Liver (tissue), 9 donors: ENCODE measurements around the gene KLF13. TPM values are rescaled to one million over a fixed set of nuclear protein-coding genes. Genes with fewer than 3 reads are reported as not detected.

Experiments
- DNase-seq: peaks from one replicate; pipeline ENCODE4 v3.0.0-alpha.2; 2017; ENCODE audit warnings: low spot score
- H3K27ac ChIP-seq, 2 donors: one replicate each; pipeline ENCODE4 v1.7.0; 2013; ENCODE audit warnings: inconsistent platforms in 2 of 2, low read length in 2 of 2, control low read depth in 1 of 2, low read depth in 1 of 2, mild to moderate bottlenecking in 1 of 2
- H3K27me3 ChIP-seq, 4 donors: one replicate each; pipeline versions ENCODE4 v1.6.1 to v1.7.0; 2013; ENCODE audit warnings: low read length in 3 of 4, inconsistent platforms in 1 of 4, mild to moderate bottlenecking in 1 of 4, moderate library complexity in 1 of 4; ENCODE audit not compliant: control insufficient read depth in 4 of 4, insufficient read depth in 4 of 4
- H3K36me3 ChIP-seq, 4 donors: one replicate each; pipeline versions ENCODE4 v1.6.1 to v1.7.0; 2013; ENCODE audit warnings: low read length in 3 of 4, mild to moderate bottlenecking in 3 of 4, low read depth in 1 of 4, moderate library complexity in 1 of 4; ENCODE audit not compliant: control insufficient read depth in 4 of 4, insufficient read depth in 3 of 4
- H3K4me1 ChIP-seq, 4 donors: one replicate each; pipeline versions ENCODE4 v1.6.1 to v1.7.0; 2013; ENCODE audit warnings: low read length in 3 of 4, mild to moderate bottlenecking in 3 of 4, moderate library complexity in 1 of 4; ENCODE audit not compliant: control insufficient read depth in 4 of 4, insufficient read depth in 4 of 4
- H3K4me3 ChIP-seq, 3 donors: one replicate each; pipeline versions ENCODE4 v1.6.1 to v1.7.0; 2013; ENCODE audit warnings: low read length in 3 of 3, control low read depth in 1 of 3, low read depth in 1 of 3, mild to moderate bottlenecking in 1 of 3
- H3K9ac ChIP-seq, 2 donors: one replicate each; pipeline ENCODE4 v1.7.0; 2013; ENCODE audit warnings: low read length in 2 of 2, mild to moderate bottlenecking in 2 of 2, moderate library complexity in 2 of 2, control low read depth in 1 of 2, low read depth in 1 of 2
- H3K9me3 ChIP-seq, 4 donors: one replicate each; pipeline versions ENCODE4 v1.6.1 to v1.7.0; 2013; ENCODE audit warnings: low read length in 3 of 4; ENCODE audit not compliant: control insufficient read depth in 4 of 4
- ATF3 ChIP-seq: IDR thresholded peaks from 2 replicates; pipeline ENCODE4 v1.6.1; 2016; ENCODE audit warnings: antibody characterized with exemption
- EGR1 ChIP-seq, 2 donors: IDR thresholded peaks; 2 replicates each; pipeline ENCODE4 v1.6.1; 2016 to 2018; ENCODE audit warnings: antibody characterized with exemption in 2 of 2, low read depth in 2 of 2
- FOXA1 ChIP-seq: IDR thresholded peaks from 2 replicates; pipeline ENCODE4 v1.6.1; 2016; ENCODE audit warnings: antibody characterized with exemption
- FOXA2 ChIP-seq: IDR thresholded peaks from 2 replicates; pipeline ENCODE4 v1.6.1; 2016; ENCODE audit warnings: antibody characterized with exemption
- GABPA ChIP-seq, 2 donors: IDR thresholded peaks in 1 of 2; conservative IDR thresholded peaks in 1 of 2; 2 replicates each; pipeline ENCODE4 v1.6.1; 2016; ENCODE audit warnings: antibody characterized with exemption in 2 of 2, mild to moderate bottlenecking in 1 of 2, moderate library complexity in 1 of 2
- HNF4A ChIP-seq, 2 donors: conservative IDR thresholded peaks; 2 replicates each; pipeline ENCODE4 v1.6.1; 2016; ENCODE audit warnings: antibody characterized with exemption in 2 of 2, mild to moderate bottlenecking in 2 of 2
- HNF4G ChIP-seq: IDR thresholded peaks from 2 replicates; pipeline ENCODE4 v1.6.1; 2016; ENCODE audit warnings: antibody characterized with exemption
- JUND ChIP-seq, 2 donors: IDR thresholded peaks; 2 replicates each; pipeline ENCODE4 v1.6.1; 2016; ENCODE audit warnings: antibody characterized with exemption in 2 of 2
- NR2F2 ChIP-seq: IDR thresholded peaks from 2 replicates; pipeline ENCODE4 v1.6.1; 2016; ENCODE audit warnings: antibody characterized with exemption
- RAD21 ChIP-seq, 2 donors: IDR thresholded peaks; 2 replicates each; pipeline ENCODE4 v1.6.1; 2016; ENCODE audit warnings: antibody characterized with exemption in 2 of 2, mild to moderate bottlenecking in 2 of 2
- REST ChIP-seq: IDR thresholded peaks from 2 replicates; pipeline ENCODE4 v1.6.1; 2016; ENCODE audit warnings: antibody characterized with exemption, mild to moderate bottlenecking
- RXRA ChIP-seq, 2 donors: IDR thresholded peaks; 2 replicates each; pipeline ENCODE4 v1.6.1; 2017 to 2018; ENCODE audit warnings: antibody characterized with exemption in 2 of 2, mild to moderate bottlenecking in 1 of 2
- SP1 ChIP-seq: IDR thresholded peaks from 2 replicates; pipeline ENCODE4 v1.6.1; 2018; ENCODE audit warnings: antibody characterized with exemption, mild to moderate bottlenecking
- TAF1 ChIP-seq: conservative IDR thresholded peaks from 2 replicates; pipeline ENCODE4 v1.6.1; 2016; ENCODE audit warnings: antibody characterized with exemption, mild to moderate bottlenecking
- YY1 ChIP-seq: IDR thresholded peaks from 2 replicates; pipeline ENCODE4 v1.6.1; 2016; ENCODE audit warnings: antibody characterized with exemption, mild to moderate bottlenecking
- ZBTB33 ChIP-seq: IDR thresholded peaks from 2 replicates; pipeline ENCODE4 v1.6.1; 2016; ENCODE audit warnings: antibody characterized with exemption
- polyA plus RNA-seq, 2 donors: library from polyadenylated mRNA; stranded (reverse) in 1 of 2; unstranded in 1 of 2; fragments of 200-250 nt in 1 of 2; fragments of >200 nt in 1 of 2; fragmentation: Nextera tagmentation in 1 of 2; extraction: Ambion mirVana in 1 of 2; gene quantifications; one replicate each; pipeline versions ENCODE4 v1.2.1 to v1.2.3, GENCODE V29; 2013 to 2015
- total RNA-seq, 2 donors: library from RNA; depleted of rRNA; stranded (reverse); fragments of >200 nt; gene quantifications; one replicate each; pipeline ENCODE4 v1.2.3, GENCODE V29; 2014
- TF ChIP-seq, protein P1 (sequence below): fragments of 150-350 bp; IDR thresholded peaks from 2 replicates; pipeline ENCODE4 v1.5.1; 2017; ENCODE audit warnings: improper control_type of control experiment, low read depth, low read length; ENCODE audit not compliant: missing input control
- TF ChIP-seq, protein P2 (sequence below): IDR thresholded peaks from 2 replicates; pipeline ENCODE4 v1.6.1; 2016; ENCODE audit warnings: antibody characterized with exemption
- donor health status: healthy.
- donor health status: healthy.
- donor health status: healthy.
- donor health status: healthy.
- donor health status: healthy.

KLF13 gene
- total and polyA plus RNA-seq, 4 donors = 17.4 to 77.1 (median 57.5) TPM

DNA sequence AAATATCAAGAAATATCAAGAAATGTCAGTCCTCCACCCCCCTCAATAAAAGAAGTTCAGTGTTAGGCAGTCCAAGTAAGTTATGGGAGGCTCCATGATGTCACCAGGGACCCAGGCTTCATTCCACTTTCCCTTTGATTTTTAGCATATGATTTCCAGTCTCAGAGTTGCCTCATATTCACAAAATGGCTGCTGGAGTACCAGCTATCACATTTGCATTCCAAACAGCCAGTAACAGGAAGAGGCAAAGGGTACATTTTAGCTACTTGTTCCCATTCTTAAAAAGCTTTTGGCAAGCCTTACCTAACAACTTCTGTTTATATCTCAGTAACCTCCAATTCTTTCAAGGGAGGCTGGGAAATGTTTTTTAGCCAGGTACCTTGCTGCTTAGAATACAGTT, 13.4 kb upstream of the KLF13 start:
- Histone ChIP-seq H3K9me3 (peaks cover 0 to 5% (median 1%) of the 10 kb centered on the region in 4 donors), H3K27ac (no peak overlapping the region), H3K4me1 (peaks cover 1 to 14% (median 8%) of the 10 kb centered on the region in 4 donors), H3K9ac (no peak overlapping the region), H3K27me3 (no peaks in the 10 kb centered on the region), H3K36me3 (no peaks in the 10 kb centered on the region), H3K4me3 (no peak overlapping the region)
- TF ChIP-seq HNF4A (conservative IDR thresholded peaks at IDR 0.05) (no peak), FOXA2 (no peak), ATF3 (no peak), GABPA (IDR thresholded peaks at IDR 0.05 in 1 of 2, conservative IDR thresholded peaks at IDR 0.05 in 1 of 2) (no peak), ZBTB33 (no peak), HNF4G (no peak), EGR1 (IDR thresholded peaks at IDR 0.05; ENCODE audit: low read depth in 2 of 2) (no peak), REST (no peak), RXRA (IDR thresholded peaks at IDR 0.05) (no peak), TAF1 (no peak), NR2F2 (no peak), RAD21 (IDR thresholded peaks at IDR 0.05) (no peak), FOXA1 (no peak), YY1 (no peak), JUND (IDR thresholded peaks at IDR 0.05) (no peak), SP1 (no peak)
- TF ChIP-seq, protein P1, sequence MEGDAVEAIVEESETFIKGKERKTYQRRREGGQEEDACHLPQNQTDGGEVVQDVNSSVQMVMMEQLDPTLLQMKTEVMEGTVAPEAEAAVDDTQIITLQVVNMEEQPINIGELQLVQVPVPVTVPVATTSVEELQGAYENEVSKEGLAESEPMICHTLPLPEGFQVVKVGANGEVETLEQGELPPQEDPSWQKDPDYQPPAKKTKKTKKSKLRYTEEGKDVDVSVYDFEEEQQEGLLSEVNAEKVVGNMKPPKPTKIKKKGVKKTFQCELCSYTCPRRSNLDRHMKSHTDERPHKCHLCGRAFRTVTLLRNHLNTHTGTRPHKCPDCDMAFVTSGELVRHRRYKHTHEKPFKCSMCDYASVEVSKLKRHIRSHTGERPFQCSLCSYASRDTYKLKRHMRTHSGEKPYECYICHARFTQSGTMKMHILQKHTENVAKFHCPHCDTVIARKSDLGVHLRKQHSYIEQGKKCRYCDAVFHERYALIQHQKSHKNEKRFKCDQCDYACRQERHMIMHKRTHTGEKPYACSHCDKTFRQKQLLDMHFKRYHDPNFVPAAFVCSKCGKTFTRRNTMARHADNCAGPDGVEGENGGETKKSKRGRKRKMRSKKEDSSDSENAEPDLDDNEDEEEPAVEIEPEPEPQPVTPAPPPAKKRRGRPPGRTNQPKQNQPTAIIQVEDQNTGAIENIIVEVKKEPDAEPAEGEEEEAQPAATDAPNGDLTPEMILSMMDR = no peak
- TF ChIP-seq, protein P2, sequence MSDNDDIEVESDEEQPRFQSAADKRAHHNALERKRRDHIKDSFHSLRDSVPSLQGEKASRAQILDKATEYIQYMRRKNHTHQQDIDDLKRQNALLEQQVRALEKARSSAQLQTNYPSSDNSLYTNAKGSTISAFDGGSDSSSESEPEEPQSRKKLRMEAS = no peak
- peak; percentile 3 for DNase-seq
